NCI-H2171 (cell line): ENCODE measurements around the gene FAM210A.

Experiments
- DNase-seq: peaks from one replicate; lab custom pipeline; 2025; lab: John Stamatoyannopoulos, UW

The FAM210A gene

DNA sequence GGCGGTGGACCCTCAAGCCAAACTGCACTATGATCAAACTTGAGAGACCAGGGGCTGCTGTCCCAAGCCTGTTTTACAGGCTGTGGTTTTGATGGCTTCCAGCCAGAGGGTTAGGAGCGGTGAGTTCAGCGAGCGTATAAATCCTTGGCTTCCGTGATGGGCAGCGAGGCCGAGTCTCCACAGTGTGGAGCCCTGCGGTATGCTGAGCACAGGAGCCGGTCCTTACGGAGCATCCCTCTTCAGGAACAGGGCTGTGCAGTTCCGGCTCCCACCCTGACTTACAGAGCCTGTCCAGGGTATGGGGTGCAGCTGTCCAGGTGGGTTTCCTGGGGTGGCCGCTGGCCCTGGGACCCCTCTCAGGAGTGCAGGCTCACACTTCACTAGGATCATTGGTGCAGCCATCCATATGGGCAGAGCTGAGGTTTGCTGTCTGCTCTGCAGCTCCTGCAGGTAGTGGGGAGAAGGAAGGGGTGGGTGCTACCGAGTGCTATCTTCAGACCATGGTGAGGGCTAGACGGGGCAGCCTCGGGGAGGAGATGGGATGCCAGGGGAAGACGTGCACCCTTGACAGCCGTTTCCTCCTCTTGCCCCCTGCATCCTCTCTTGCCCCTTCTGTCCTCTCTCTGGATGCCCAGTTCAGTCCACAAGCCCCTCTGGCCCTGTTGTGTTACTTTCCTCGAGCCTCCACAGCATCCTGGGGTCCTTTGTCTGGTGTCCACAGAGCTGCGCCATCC is 104.3 kb downstream of the FAM210A start:
- DNase-seq: no peak

- DNase-seq: no peak
Measured at GRCh38 chr18:13621446-13621849, 104.9 kb downstream of the FAM210A start.

- DNase-seq: no peak
Measured at GRCh38 chr18:13620818-13621445, 105.4 kb downstream of the FAM210A start.

GRCh38 chr18:13620206-13620672 is 106.1 kb downstream of the FAM210A start:
- no peak for DNase-seq

DNA sequence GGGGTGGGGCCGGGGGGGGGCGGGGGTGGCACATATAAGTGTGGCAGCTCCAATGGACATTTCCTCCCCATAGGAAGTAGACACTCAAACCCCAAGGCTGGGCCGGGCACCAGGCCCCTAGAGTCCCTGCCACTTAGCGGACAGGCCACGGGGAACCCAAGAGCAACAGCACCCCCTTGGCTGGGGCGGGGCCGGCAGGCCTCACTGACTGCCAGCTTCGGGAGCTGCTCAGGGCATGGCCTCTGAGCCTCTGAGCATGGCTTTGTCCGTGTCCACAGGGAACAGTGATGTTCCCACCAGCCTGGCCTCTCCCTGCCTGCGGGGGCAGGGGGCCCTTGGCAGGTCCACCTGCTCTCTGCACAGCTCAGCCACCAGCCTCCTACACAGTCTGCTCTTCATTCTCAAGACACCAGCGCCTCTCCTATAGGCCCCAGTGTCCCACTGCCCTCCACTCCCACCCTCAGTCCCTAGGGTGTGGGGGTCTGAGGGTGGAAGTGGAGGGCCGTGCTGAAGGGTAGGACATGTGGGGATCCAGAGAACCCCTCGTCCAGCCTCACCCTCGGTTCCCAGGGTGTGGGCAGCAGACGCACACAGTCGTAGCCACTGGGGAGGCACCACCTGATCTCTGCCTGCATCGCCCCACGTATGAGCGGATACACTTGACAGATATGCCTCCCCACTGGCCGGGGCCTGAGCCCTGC is 106.7 kb downstream of the FAM210A start:
- DNase-seq: no peak

DNA sequence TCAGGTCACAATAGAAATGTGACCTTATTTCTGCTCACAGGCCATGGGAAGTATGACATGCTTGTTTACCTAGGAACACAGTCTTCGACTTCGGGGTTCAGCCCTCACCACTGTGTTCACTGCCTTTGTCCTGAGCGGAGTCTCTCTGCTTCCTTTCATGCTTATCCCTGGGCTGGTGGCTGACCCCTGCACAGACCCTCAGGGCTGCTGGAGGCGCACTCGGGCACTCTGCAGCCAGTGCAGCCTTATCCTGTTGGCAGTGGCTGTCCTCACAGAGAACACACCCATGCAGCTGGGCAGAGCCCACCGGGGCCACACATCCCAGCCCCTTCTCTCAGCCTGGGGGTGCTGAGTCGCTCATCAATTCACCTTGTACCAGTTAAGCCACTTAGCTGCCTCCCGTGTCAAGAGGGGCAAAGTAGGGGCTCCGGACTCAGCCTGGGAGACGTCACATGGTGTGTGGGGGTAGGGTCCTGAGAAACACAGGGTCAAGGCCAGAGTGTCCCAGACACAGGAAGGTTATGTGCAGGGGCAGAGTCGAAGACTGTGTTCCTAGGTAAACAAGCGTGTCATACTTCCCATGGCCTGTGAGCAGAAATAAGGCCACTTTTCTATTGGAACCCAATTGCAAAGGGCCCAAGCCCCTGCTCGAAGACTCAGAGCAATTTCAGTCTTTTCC is 107.5 kb downstream of the FAM210A start:
- no peak for DNase-seq

GRCh38 chr18:13617826-13618515 is 108.4 kb downstream of the FAM210A start:
- DNase-seq: no peak

DNA sequence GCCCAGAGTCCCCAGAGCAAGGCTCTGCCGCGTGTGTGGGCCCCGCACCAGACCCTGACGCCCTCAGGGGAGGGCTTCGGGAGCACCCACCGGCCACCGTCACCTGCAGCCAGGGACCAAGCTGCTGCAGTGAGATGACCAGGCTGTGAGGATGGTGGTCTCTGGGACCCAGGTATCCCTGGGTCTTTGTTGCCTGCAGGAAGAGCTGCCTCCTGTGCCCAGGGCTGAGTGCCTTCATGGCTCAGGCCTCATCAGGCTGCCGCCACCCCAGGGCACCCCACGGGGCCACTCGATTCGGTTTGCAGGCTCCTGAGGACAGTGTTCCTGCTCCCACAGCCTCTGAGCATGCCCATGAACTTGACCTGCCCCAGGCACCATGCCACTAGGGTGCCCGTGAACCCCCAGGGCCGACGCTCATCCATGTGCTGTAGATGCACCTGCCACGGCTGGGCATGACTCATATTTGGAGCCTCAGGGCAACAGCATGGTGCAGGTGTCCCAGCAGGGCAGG is 109.8 kb downstream of the FAM210A start:
- no peak for DNase-seq

- DNase-seq: no peak
Measured at GRCh38 chr18:13616041-13616440, 110.3 kb downstream of the FAM210A start.

GRCh38 chr18:13615432-13615861 is 110.9 kb downstream of the FAM210A start:
- DNase-seq: no peak

GRCh38 chr18:13614641-13615288 is 111.6 kb downstream of the FAM210A start:
- DNase-seq: no peak

- no peak for DNase-seq
Measured at GRCh38 chr18:13613591-13614501, 112.5 kb downstream of the FAM210A start.
